H9 (cell line): ENCODE measurements around the gene ABCD3. TPM values are rescaled to one million over a fixed set of nuclear protein-coding genes. Genes with fewer than 3 reads are reported as not detected.

Experiments used
- DNase-seq: peaks from one replicate; pipeline ENCODE4 v3.0.0-alpha.2; 2017
- H2AFZ ChIP-seq: one replicate; pipeline ENCODE4 v1.6.1; 2013; ENCODE audit warnings: mild to moderate bottlenecking, low read length, control low read depth, moderate library complexity
- H2AK5ac ChIP-seq: 2 replicates; pipeline ENCODE4 v1.6.1; 2013; ENCODE audit warnings: low read length, control low read depth, mixed read lengths; ENCODE audit not compliant: insufficient read length
- H2BK120ac ChIP-seq: one replicate; pipeline ENCODE4 v1.6.1; 2013; ENCODE audit warnings: low read depth, mild to moderate bottlenecking, low read length, control low read depth, inconsistent platforms; ENCODE audit not compliant: poor library complexity, severe bottlenecking
- H2BK12ac ChIP-seq: 2 replicates; pipeline ENCODE4 v1.6.1; 2013; ENCODE audit warnings: low read length, control low read depth, mixed read lengths, low read depth; ENCODE audit not compliant: insufficient read length
- H2BK15ac ChIP-seq: 2 replicates; pipeline ENCODE4 v1.6.1; 2013; ENCODE audit warnings: low read depth, low read length, control low read depth
- H2BK20ac ChIP-seq: one replicate; pipeline ENCODE4 v1.6.1; 2013; ENCODE audit warnings: low read depth, mild to moderate bottlenecking, low read length, control low read depth, inconsistent platforms; ENCODE audit not compliant: poor library complexity, severe bottlenecking
- H2BK5ac ChIP-seq: 2 replicates; pipeline ENCODE4 v1.6.1; 2013; ENCODE audit warnings: low read length, control low read depth, mixed read lengths; ENCODE audit not compliant: insufficient read length
- H3K14ac ChIP-seq: 2 replicates; pipeline ENCODE4 v1.6.1; 2013; ENCODE audit warnings: low read length, control low read depth; ENCODE audit not compliant: insufficient read depth
- H3K18ac ChIP-seq: 2 replicates; pipeline ENCODE4 v1.6.1; 2013; ENCODE audit warnings: low read depth, mild to moderate bottlenecking, mixed read lengths, low read length, control low read depth; ENCODE audit not compliant: insufficient read length
- H3K23ac ChIP-seq: 2 replicates; pipeline ENCODE4 v1.6.1; 2013; ENCODE audit warnings: low read length, control low read depth, mixed read lengths, low read depth; ENCODE audit not compliant: insufficient read length
- H3K23me2 ChIP-seq: 2 replicates; pipeline ENCODE4 v1.6.1; 2013; ENCODE audit warnings: low read depth, mild to moderate bottlenecking, mixed read lengths, low read length, control low read depth; ENCODE audit not compliant: insufficient read length, poor library complexity, severe bottlenecking
- H3K27ac ChIP-seq: 2 replicates; pipeline ENCODE4 v1.5.1; 2013; ENCODE audit warnings: low read length, control low read depth, mixed read lengths, low read depth; ENCODE audit not compliant: insufficient read length
- H3K27me3 ChIP-seq: 2 replicates; pipeline ENCODE4 v1.6.1; 2013; ENCODE audit warnings: low read length, control low read depth, inconsistent platforms; ENCODE audit not compliant: insufficient read depth
- H3K4ac ChIP-seq: 2 replicates; pipeline ENCODE4 v1.6.1; 2013; ENCODE audit warnings: low read depth, mild to moderate bottlenecking, control low read depth, inconsistent platforms, low read length, moderate library complexity
- H3K4me1 ChIP-seq: 2 replicates; pipeline ENCODE4 v1.6.1; 2013; ENCODE audit warnings: low read length, control low read depth, inconsistent platforms; ENCODE audit not compliant: insufficient read depth
- H3K4me2 ChIP-seq: 2 replicates; pipeline ENCODE4 v1.6.1; 2013; ENCODE audit warnings: low read length, control low read depth, mixed read lengths; ENCODE audit not compliant: insufficient read length, insufficient read depth
- H3K56ac ChIP-seq: 2 replicates; pipeline ENCODE4 v1.6.1; 2013; ENCODE audit warnings: low read depth, mild to moderate bottlenecking, mixed read lengths, low read length, control low read depth; ENCODE audit not compliant: insufficient read length
- H3K79me1 ChIP-seq: 2 replicates; pipeline ENCODE4 v1.6.1; 2013; ENCODE audit warnings: low read depth, mild to moderate bottlenecking, moderate library complexity, low read length, control low read depth, inconsistent platforms; ENCODE audit not compliant: insufficient read depth, poor library complexity, severe bottlenecking
- H3K79me2 ChIP-seq: 2 replicates; pipeline ENCODE4 v1.6.1; 2013; ENCODE audit warnings: low read length, control low read depth, inconsistent platforms; ENCODE audit not compliant: insufficient read depth
- H3K9ac ChIP-seq: 2 replicates; pipeline ENCODE4 v1.6.1; 2013; ENCODE audit warnings: low read length, control low read depth, mixed read lengths; ENCODE audit not compliant: insufficient read length; ENCODE audit errors: extremely low read depth
- H3K9me3 ChIP-seq: one replicate; pipeline ENCODE4 v1.6.1; 2013; ENCODE audit warnings: low read depth, low read length, inconsistent platforms; ENCODE audit not compliant: control insufficient read depth
- H3T11ph ChIP-seq: one replicate; pipeline ENCODE4 v1.6.1; 2013; ENCODE audit warnings: mild to moderate bottlenecking, low read length, control low read depth, inconsistent platforms
- H4K20me1 ChIP-seq: one replicate; pipeline ENCODE4 v1.6.1; 2013; ENCODE audit not compliant: control insufficient read depth, insufficient read length, insufficient read depth
- H4K5ac ChIP-seq: 2 replicates; pipeline ENCODE4 v1.6.1; 2013; ENCODE audit warnings: low read depth, mild to moderate bottlenecking, mixed read lengths, low read length, control low read depth; ENCODE audit not compliant: insufficient read length
- H4K8ac ChIP-seq: replicated peaks from 2 replicates; pipeline ENCODE4 v1.6.1; 2013; ENCODE audit warnings: low read length, control low read depth, mixed read lengths, low read depth; ENCODE audit not compliant: insufficient read length
- H4K91ac ChIP-seq: 2 replicates; pipeline ENCODE4 v1.6.1; 2013; ENCODE audit warnings: low read depth, mild to moderate bottlenecking, moderate library complexity, mixed read lengths, low read length, control low read depth; ENCODE audit not compliant: insufficient read length
- H3K27ac Mint-ChIP-seq, 3 experiments: 2 replicates in 2 of 3; 3 replicates in 1 of 3; pipeline ENCODE4 v1.8.0; 2020 to 2021; ENCODE audit warnings: mixed read lengths in 3 of 3, mild to moderate bottlenecking in 1 of 3, moderate library complexity in 1 of 3
- H3K27me3 Mint-ChIP-seq: 2 replicates; pipeline ENCODE4 v1.8.0; 2021; ENCODE audit warnings: low read depth, mild to moderate bottlenecking, moderate library complexity, mixed read lengths
- H3K36me3 Mint-ChIP-seq, 3 experiments: 2 replicates in 2 of 3; 3 replicates in 1 of 3; pipeline ENCODE4 v1.8.0; 2020 to 2021; ENCODE audit warnings: low read depth in 3 of 3, mixed read lengths in 3 of 3; ENCODE audit not compliant: insufficient read depth in 1 of 3
- H3K4me1 Mint-ChIP-seq, 2 experiments: 2 replicates each; pipeline ENCODE4 v1.8.0; 2020; ENCODE audit warnings: mixed read lengths in 2 of 2
- H3K4me3 Mint-ChIP-seq, 2 experiments: 2 replicates in 1 of 2; 3 replicates in 1 of 2; pipeline ENCODE4 v1.8.0; 2020 to 2021; ENCODE audit warnings: mild to moderate bottlenecking in 2 of 2, mixed read lengths in 2 of 2, moderate library complexity in 1 of 2
- H3K9me3 Mint-ChIP-seq, 2 experiments: 2 replicates in 1 of 2; 3 replicates in 1 of 2; pipeline ENCODE4 v1.8.0; 2020; ENCODE audit warnings: mild to moderate bottlenecking in 2 of 2, mixed read lengths in 2 of 2, moderate library complexity in 1 of 2
- WGBS: extraction: QIAGEN DNeasy Blood & Tissue Kit; methylation state at CpG from one replicate; pipeline ENCODE4 v1.1.7; 2013; ENCODE audit warnings: missing lambda C conversion rate, low lambda C conversion rate, mixed read lengths; ENCODE audit not compliant: insufficient read length; ENCODE audit errors: extremely low coverage; 5-methylcytosine and 5-hydroxymethylcytosine counted together
- total RNA-seq: library from RNA; stranded (reverse); gene quantifications from 2 replicates; pipeline ENCODE4 v1.2.1, GENCODE V29; 2021
- TF ChIP-seq, protein P1 (sequence below): fragments of 200-600 bp; sonication (generic); conservative IDR thresholded peaks from 3 replicates; pipeline ENCODE4 v1.8.0; 2021; ENCODE audit warnings: antibody characterized with exemption, mild to moderate bottlenecking

Gene ABCD3
- total RNA-seq, 1 experiment from 2014 or later: 32.0 TPM

DNA sequence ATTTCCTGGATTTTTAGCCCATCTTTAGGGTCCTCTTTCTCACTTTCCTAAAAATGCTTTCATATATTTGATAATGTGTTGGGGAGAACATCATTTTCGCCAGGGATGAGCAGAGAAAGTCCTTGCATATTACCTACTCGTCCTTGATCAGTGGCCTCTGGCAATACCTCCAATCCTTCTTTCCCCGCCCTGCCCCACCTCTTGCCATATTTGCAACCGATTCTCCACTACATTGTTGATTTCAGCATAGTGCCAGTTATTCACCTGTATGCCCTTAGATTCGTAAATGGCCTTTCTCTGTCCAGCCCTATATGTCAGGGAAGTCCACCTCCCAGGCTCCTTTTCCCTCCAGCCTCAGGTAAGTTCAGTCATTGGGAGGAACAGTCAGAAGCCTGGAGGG is 136.9 kb downstream of the ABCD3 start:
- H2BK12ac ChIP-seq: no peak overlapping the region
- TF ChIP-seq, protein P1, sequence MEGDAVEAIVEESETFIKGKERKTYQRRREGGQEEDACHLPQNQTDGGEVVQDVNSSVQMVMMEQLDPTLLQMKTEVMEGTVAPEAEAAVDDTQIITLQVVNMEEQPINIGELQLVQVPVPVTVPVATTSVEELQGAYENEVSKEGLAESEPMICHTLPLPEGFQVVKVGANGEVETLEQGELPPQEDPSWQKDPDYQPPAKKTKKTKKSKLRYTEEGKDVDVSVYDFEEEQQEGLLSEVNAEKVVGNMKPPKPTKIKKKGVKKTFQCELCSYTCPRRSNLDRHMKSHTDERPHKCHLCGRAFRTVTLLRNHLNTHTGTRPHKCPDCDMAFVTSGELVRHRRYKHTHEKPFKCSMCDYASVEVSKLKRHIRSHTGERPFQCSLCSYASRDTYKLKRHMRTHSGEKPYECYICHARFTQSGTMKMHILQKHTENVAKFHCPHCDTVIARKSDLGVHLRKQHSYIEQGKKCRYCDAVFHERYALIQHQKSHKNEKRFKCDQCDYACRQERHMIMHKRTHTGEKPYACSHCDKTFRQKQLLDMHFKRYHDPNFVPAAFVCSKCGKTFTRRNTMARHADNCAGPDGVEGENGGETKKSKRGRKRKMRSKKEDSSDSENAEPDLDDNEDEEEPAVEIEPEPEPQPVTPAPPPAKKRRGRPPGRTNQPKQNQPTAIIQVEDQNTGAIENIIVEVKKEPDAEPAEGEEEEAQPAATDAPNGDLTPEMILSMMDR: no peak
- no peak overlapping the region for H3K18ac ChIP-seq
- H3K9ac ChIP-seq: no peak overlapping the region
- H3K9me3 ChIP-seq: no peaks in the 10 kb centered on the region
- Mint-ChIP-seq H3K9me3 (peaks cover 0 to 3% of the 10 kb centered on the region in 2 experiments; a peak in 2 of 5 replicates), H3K4me1 (peaks cover 48 to 50% of the 10 kb centered on the region in 2 experiments), H3K27ac (no peak overlapping the region), H3K4me3 (no peak overlapping the region), H3K27me3 (no peaks in the 10 kb centered on the region), H3K36me3 (peaks cover 0 to 3% (median 0%) of the 10 kb centered on the region in 3 experiments; a peak in 1 of 7 replicates)
- H3K56ac ChIP-seq: no peak overlapping the region
- no peak overlapping the region for H4K91ac ChIP-seq
- H3K4me1 ChIP-seq: peaks cover 16% of the 10 kb centered on the region; the same call in 1 of the 2 replicates
- DNase-seq: no peak
- H3K14ac ChIP-seq: no peak overlapping the region
- H3K23me2 ChIP-seq: no peaks in the 10 kb centered on the region
- H3K4me2 ChIP-seq: no peak overlapping the region
- no peak overlapping the region for H4K8ac ChIP-seq
- H3K23ac ChIP-seq: no peak overlapping the region
- H2BK20ac ChIP-seq: no peak overlapping the region
- no peak overlapping the region for H2BK120ac ChIP-seq
- H3K79me1 ChIP-seq: no peaks in the 10 kb centered on the region
- H2BK15ac ChIP-seq: no peak overlapping the region
- no peaks in the 10 kb centered on the region for H3K79me2 ChIP-seq
- H3K27ac ChIP-seq: no peak overlapping the region
- WGBS: no CpG with 5 or more reads among the region's 5 CpGs
- no peaks in the 10 kb centered on the region for H3K27me3 ChIP-seq
- H2AFZ ChIP-seq: no peak overlapping the region
- H4K5ac ChIP-seq: no peak overlapping the region
- H2AK5ac ChIP-seq: no peak overlapping the region
- no peak overlapping the region for H2BK5ac ChIP-seq
- H3K4ac ChIP-seq: no peak overlapping the region
- H4K20me1 ChIP-seq: no peaks in the 10 kb centered on the region
- H3T11ph ChIP-seq: no peak overlapping the region
